Hepatocyte (in vitro differentiated cells): Measurements from ENCODE around the gene SYTL5. TPM values are rescaled to one million over a fixed set of nuclear protein-coding genes. Genes with fewer than 3 reads are reported as not detected.

Source experiments
- DNase-seq: peaks from one replicate; pipeline ENCODE4 v3.0.0-alpha.2; 2016; ENCODE audit warnings: low spot score
- H2AFZ ChIP-seq: fragments of 200-600 bp; sonication (generic); 2 replicates; pipeline ENCODE4 v1.6.0; 2016; ENCODE audit warnings: antibody characterized with exemption, mild to moderate bottlenecking
- H3K27ac ChIP-seq: fragments of 200-600 bp; sonication (generic); 2 replicates; pipeline ENCODE4 v1.5.1; 2016; ENCODE audit warnings: mild to moderate bottlenecking
- H3K27me3 ChIP-seq: fragments of 200-600 bp; sonication (generic); 2 replicates; pipeline ENCODE4 v1.6.1; 2016
- H3K36me3 ChIP-seq: fragments of 200-600 bp; sonication (generic); replicated peaks from 2 replicates; pipeline ENCODE4 v1.5.1; 2016; ENCODE audit warnings: low read depth; ENCODE audit not compliant: insufficient read depth
- H3K4me1 ChIP-seq: fragments of 200-600 bp; sonication (generic); 2 replicates; pipeline ENCODE4 v1.5.1; 2016; ENCODE audit warnings: mild to moderate bottlenecking, moderate library complexity; ENCODE audit not compliant: insufficient read depth
- H3K4me2 ChIP-seq: fragments of 200-600 bp; sonication (generic); 2 replicates; pipeline ENCODE4 v1.6.0; 2016
- H3K4me3 ChIP-seq: fragments of 200-600 bp; sonication (generic); 2 replicates; pipeline ENCODE4 v1.5.1; 2016; ENCODE audit warnings: mild to moderate bottlenecking
- H3K79me2 ChIP-seq: fragments of 200-600 bp; sonication (generic); 2 replicates; pipeline ENCODE4 v1.6.0; 2017; ENCODE audit warnings: mild to moderate bottlenecking
- H3K9me2 ChIP-seq: fragments of 200-600 bp; sonication (generic); replicated peaks from 2 replicates; pipeline ENCODE4 v1.6.0; 2017; ENCODE audit warnings: mild to moderate bottlenecking; ENCODE audit not compliant: insufficient read depth
- H3K9me3 ChIP-seq: fragments of 200-600 bp; sonication (generic); 2 replicates; pipeline ENCODE4 v1.5.1; 2016; ENCODE audit warnings: low read depth, mild to moderate bottlenecking
- H4K20me1 ChIP-seq: fragments of 200-600 bp; sonication (generic); 2 replicates; pipeline ENCODE4 v1.6.0; 2016; ENCODE audit warnings: mild to moderate bottlenecking; ENCODE audit not compliant: insufficient read depth, poor library complexity, severe bottlenecking
- EZH2 ChIP-seq: fragments of 200-600 bp; sonication (generic); IDR thresholded peaks from 2 replicates; pipeline ENCODE4 v1.6.1; 2016; ENCODE audit warnings: antibody characterized with exemption, mild to moderate bottlenecking, borderline replicate concordance
- EZH2phosphoT487 ChIP-seq: fragments of 200-600 bp; sonication (generic); IDR thresholded peaks from one replicate; pipeline ENCODE4 v1.6.1; 2018; ENCODE audit warnings: antibody characterized with exemption, mild to moderate bottlenecking, low read depth, moderate library complexity; ENCODE audit not compliant: unreplicated experiment, severe bottlenecking
- WGBS: methylation state at CpG from one replicate; pipeline ENCODE4 v1.1.6; 2016; ENCODE audit warnings: low lambda C conversion rate; ENCODE audit errors: missing lambda C conversion rate; 5-methylcytosine and 5-hydroxymethylcytosine counted together
- polyA plus RNA-seq: library from polyadenylated mRNA; unstranded; fragments of >200 nt; fragmentation: Nextera tagmentation; extraction: Ambion mirVana; gene quantifications from 2 replicates; pipeline ENCODE4 v1.2.1, GENCODE V29; 2016
- total RNA-seq: library from RNA; depleted of rRNA; stranded (reverse); fragments of >200 nt; gene quantifications from 2 replicates; pipeline ENCODE4 v1.2.3, GENCODE V29; 2014
- TF ChIP-seq, protein P1 (sequence below): fragments of 200-600 bp; sonication (generic); IDR thresholded peaks from 2 replicates; pipeline ENCODE4 v1.5.1; 2016; ENCODE audit warnings: antibody characterized with exemption, mild to moderate bottlenecking; ENCODE audit not compliant: poor library complexity

Gene SYTL5
- total and polyA plus RNA-seq, 2 experiments from 2014 or later, result 1.2 to 8.0 TPM

DNA sequence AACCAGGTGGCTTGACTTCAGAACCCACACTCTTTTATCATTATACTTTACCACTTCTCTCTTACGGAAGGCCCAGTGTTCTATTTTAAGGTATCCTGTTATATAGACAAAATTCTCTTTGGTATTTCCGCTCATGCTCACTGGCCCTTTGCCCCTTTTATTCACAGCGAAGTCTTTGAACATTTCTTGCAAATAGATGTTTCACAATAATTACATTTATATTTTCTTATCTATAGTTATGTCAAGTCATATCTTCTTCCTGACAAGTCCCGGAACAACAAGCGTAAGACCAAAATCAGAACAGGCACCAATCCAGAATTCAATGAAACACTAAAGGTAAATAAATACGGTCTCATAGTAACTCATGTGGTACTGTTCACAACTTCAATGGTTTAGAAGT is 102.0 kb downstream of the SYTL5 start:
- TF ChIP-seq EZH2phosphoT487, result no peak
- TF ChIP-seq, protein P1, sequence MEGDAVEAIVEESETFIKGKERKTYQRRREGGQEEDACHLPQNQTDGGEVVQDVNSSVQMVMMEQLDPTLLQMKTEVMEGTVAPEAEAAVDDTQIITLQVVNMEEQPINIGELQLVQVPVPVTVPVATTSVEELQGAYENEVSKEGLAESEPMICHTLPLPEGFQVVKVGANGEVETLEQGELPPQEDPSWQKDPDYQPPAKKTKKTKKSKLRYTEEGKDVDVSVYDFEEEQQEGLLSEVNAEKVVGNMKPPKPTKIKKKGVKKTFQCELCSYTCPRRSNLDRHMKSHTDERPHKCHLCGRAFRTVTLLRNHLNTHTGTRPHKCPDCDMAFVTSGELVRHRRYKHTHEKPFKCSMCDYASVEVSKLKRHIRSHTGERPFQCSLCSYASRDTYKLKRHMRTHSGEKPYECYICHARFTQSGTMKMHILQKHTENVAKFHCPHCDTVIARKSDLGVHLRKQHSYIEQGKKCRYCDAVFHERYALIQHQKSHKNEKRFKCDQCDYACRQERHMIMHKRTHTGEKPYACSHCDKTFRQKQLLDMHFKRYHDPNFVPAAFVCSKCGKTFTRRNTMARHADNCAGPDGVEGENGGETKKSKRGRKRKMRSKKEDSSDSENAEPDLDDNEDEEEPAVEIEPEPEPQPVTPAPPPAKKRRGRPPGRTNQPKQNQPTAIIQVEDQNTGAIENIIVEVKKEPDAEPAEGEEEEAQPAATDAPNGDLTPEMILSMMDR, result no peak
- no peak for TF ChIP-seq EZH2
- Histone ChIP-seq H2AFZ (no peak overlapping the region), H3K79me2 (no peaks in the 10 kb centered on the region), H3K4me2 (no peak overlapping the region), H3K4me3 (no peak overlapping the region), H3K4me1 (no peaks in the 10 kb centered on the region), H3K9me3 (no peaks in the 10 kb centered on the region), H4K20me1 (no peaks in the 10 kb centered on the region), H3K27me3 (no peaks in the 10 kb centered on the region), H3K27ac (no peak overlapping the region), H3K9me2 (no peaks in the 10 kb centered on the region), H3K36me3 (no peaks in the 10 kb centered on the region)
- 85% methylated on average over 6 of the region's 6 CpGs for WGBS
- DNase-seq, result no peak

DNA sequence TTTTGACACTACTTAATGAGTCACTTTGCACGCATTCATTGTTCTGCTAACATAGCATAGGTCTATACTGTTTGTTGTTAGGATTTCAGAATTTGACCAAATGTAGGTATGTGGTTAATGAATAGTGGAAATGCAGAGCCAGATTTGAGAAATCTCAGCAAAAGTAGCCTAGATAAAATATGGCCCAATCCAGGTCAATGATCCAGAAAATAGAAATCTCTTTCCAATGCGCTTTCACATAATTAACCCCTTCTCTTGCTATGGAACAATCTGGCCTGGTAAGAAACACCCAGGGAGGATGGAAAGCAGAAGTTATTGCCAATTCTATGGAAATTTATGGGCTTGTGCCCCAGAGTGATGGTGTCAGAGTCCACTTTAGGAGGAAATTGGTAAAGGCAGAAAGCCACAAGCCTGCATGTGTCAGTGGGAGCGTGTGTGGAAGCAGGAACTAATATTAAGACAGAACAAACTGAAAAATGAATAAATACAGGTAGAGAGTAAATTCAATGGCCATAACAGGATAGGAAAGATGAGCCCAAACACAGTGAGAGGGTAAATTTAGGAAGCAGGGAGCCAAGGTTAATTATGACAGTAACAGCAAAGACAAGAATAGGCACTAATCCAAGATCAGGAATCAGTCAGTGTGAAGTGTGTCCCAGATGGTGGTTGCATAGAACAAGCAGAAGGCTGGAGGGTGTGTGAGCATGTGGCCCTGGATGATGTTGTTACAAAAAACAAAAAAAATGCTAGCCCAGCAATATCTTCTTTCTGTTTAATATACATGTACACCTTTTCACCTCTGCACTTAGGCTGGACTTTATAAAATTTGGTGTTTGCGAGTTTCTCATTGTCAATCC is 102.9 kb downstream of the SYTL5 start:
- TF ChIP-seq, protein P1, result no peak
- Histone ChIP-seq H3K9me2 (no peaks in the 10 kb centered on the region), H3K36me3 (no peaks in the 10 kb centered on the region), H2AFZ (no peak overlapping the region), H3K4me3 (no peak overlapping the region), H4K20me1 (no peaks in the 10 kb centered on the region), H3K4me1 (no peaks in the 10 kb centered on the region), H3K4me2 (no peak overlapping the region), H3K27me3 (no peaks in the 10 kb centered on the region), H3K9me3 (no peaks in the 10 kb centered on the region), H3K27ac (no peak overlapping the region), H3K79me2 (no peaks in the 10 kb centered on the region)
- DNase-seq, result no peak
- WGBS, result 66% methylated on average over 4 of the region's 4 CpGs

DNA sequence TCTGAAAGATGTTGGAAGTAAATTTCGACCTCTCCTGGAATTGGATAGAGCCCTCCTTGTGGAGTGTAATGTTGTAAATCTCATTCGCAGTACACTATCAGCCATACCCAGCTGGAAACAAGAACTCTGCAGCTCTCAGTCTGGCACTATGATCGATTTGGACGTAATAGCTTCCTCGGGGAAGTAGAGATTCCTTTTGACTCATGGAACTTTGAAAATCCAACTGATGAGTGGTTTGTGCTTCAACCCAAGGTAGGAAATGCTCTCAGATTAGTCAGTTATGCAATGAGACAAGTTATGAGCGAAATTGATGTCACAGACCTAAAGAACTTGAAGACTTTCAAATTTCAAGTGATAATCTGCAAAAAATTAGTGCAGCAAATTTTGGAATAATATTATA is 103.9 kb downstream of the SYTL5 start:
- H3K4me1 ChIP-seq, result no peaks in the 10 kb centered on the region
- no peak overlapping the region for H2AFZ ChIP-seq
- H3K79me2 ChIP-seq, result no peaks in the 10 kb centered on the region
- H4K20me1 ChIP-seq, result no peaks in the 10 kb centered on the region
- TF ChIP-seq EZH2phosphoT487 (no peak), EZH2 (no peak)
- TF ChIP-seq, protein P1, result no peak
- DNase-seq, result no peak
- no peaks in the 10 kb centered on the region for H3K36me3 ChIP-seq
- H3K9me2 ChIP-seq, result no peaks in the 10 kb centered on the region
- H3K4me3 ChIP-seq, result no peak overlapping the region
- no peak overlapping the region for H3K27ac ChIP-seq
- WGBS, result 64% methylated on average over 6 of the region's 6 CpGs
- no peaks in the 10 kb centered on the region for H3K27me3 ChIP-seq
- no peaks in the 10 kb centered on the region for H3K9me3 ChIP-seq
- H3K4me2 ChIP-seq, result no peak overlapping the region
